Measurements from ENCODE around the gene KIAA0753. TPM values are rescaled to one million over a fixed set of nuclear protein-coding genes. Genes with fewer than 3 reads are reported as not detected.

The KIAA0753 gene
- total and polyA plus RNA-seq, 10 of the 15 experiments (the other 5 are each of a cell fraction or from before 2014, with no cell fraction given): 2.2 to 15.2 (median 7.7) TPM

DNA sequence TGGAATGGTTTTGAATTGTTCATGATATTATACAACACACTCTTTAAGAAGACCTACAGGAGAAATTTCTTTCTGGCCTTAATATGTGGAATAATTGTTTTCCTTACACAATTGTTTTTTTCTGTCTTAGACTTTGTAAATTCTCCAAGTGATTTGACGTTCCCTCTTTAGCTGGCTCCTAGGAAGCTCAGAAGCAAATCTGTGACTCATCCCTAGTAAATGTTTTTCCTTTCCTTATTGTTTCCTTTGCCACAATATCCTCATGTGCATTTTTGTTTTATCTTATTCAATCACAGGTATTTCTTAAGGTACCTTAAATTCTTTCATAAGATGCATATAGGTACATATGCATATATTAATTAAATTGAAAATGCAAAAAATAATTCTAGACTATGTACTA is 13.5 kb downstream of the KIAA0753 start:
- ChIA-PET SMC1A (ENCODE audit: uncharacterized antibody, unreplicated experiment) (no interaction called here), POLR2A (no interaction called here), RAD21 (ENCODE audit: unreplicated experiment) (no interaction called here), CTCF (no interaction called here)
- Histone ChIP-seq H3K27me3 (replicated peaks in 1 of 2; ENCODE audit: control insufficient read depth in 2 of 2, insufficient read depth in 2 of 2, low read length in 1 of 2) (no peaks in the 10 kb centered on the region), H3K36me3 (ENCODE audit: control insufficient read depth in 2 of 2, insufficient read depth in 2 of 2, low read length in 1 of 2) (peaks cover 2 to 5% of the 10 kb centered on the region in 2 experiments), H3K4me3 (no peak overlapping the region), H3K4me1 (ENCODE audit: control insufficient read depth, insufficient read depth, low read length) (no peaks in the 10 kb centered on the region), H3K79me2 (ENCODE audit: control insufficient read depth, insufficient read depth, low read length) (no peaks in the 10 kb centered on the region), H3K9ac (ENCODE audit: control insufficient read depth, insufficient read depth, low read length) (no peak overlapping the region), H3K9me3 (replicated peaks; ENCODE audit: control insufficient read depth, insufficient read depth, low read length) (no peaks in the 10 kb centered on the region), H3K4me2 (ENCODE audit: control insufficient read depth, insufficient read depth) (no peak overlapping the region), H3K27ac (ENCODE audit: control insufficient read depth, insufficient read depth) (no peak overlapping the region), H4K20me1 (ENCODE audit: control insufficient read depth, insufficient read depth) (no peaks in the 10 kb centered on the region), H2AFZ (ENCODE audit: control insufficient read depth, low read depth, low read length) (no peak overlapping the region)
- no TSS peak for BruUV-seq (replicated peaks)
- in situ Hi-C loops (cut with MboI) (no loop called here), intact Hi-C loops (cut with micrococcal nuclease; ENCODE audit: unreplicated experiment) (no loop called here)
- TF ChIP-seq NR2C1 (IDR thresholded peaks at IDR 0.05) (no peak), LARP7 (IDR thresholded peaks at IDR 0.05) (no peak), EGR1 (IDR thresholded peaks at IDR 0.05; ENCODE audit: borderline replicate concordance in 1 of 2, low read depth in 2 of 2, low read length in 2 of 2) (no peak), GABPA (IDR thresholded peaks at IDR 0.05; ENCODE audit: low read depth) (no peak), SREBF1 (IDR thresholded peaks at IDR 0.05; ENCODE audit: low read length) (no peak), NFXL1 (IDR thresholded peaks at IDR 0.05; ENCODE audit: borderline replicate concordance) (no peak), POLR2AphosphoS5 (IDR thresholded peaks at IDR 0.05; ENCODE audit: low read length) (no peak), TBL1XR1 (IDR thresholded peaks at IDR 0.05; ENCODE audit: low read depth, low read length) (no peak), MYC (IDR thresholded peaks at IDR 0.05; ENCODE audit: insufficient read depth, insufficient read length, insufficient replicate concordance, low read length, severe bottlenecking) (no peak)
- TF ChIP-seq, protein P1, sequence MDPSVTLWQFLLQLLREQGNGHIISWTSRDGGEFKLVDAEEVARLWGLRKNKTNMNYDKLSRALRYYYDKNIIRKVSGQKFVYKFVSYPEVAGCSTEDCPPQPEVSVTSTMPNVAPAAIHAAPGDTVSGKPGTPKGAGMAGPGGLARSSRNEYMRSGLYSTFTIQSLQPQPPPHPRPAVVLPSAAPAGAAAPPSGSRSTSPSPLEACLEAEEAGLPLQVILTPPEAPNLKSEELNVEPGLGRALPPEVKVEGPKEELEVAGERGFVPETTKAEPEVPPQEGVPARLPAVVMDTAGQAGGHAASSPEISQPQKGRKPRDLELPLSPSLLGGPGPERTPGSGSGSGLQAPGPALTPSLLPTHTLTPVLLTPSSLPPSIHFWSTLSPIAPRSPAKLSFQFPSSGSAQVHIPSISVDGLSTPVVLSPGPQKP (IDR thresholded peaks at IDR 0.05; ENCODE audit: low read depth, low read length): no peak
- TF ChIP-seq, protein P2, sequence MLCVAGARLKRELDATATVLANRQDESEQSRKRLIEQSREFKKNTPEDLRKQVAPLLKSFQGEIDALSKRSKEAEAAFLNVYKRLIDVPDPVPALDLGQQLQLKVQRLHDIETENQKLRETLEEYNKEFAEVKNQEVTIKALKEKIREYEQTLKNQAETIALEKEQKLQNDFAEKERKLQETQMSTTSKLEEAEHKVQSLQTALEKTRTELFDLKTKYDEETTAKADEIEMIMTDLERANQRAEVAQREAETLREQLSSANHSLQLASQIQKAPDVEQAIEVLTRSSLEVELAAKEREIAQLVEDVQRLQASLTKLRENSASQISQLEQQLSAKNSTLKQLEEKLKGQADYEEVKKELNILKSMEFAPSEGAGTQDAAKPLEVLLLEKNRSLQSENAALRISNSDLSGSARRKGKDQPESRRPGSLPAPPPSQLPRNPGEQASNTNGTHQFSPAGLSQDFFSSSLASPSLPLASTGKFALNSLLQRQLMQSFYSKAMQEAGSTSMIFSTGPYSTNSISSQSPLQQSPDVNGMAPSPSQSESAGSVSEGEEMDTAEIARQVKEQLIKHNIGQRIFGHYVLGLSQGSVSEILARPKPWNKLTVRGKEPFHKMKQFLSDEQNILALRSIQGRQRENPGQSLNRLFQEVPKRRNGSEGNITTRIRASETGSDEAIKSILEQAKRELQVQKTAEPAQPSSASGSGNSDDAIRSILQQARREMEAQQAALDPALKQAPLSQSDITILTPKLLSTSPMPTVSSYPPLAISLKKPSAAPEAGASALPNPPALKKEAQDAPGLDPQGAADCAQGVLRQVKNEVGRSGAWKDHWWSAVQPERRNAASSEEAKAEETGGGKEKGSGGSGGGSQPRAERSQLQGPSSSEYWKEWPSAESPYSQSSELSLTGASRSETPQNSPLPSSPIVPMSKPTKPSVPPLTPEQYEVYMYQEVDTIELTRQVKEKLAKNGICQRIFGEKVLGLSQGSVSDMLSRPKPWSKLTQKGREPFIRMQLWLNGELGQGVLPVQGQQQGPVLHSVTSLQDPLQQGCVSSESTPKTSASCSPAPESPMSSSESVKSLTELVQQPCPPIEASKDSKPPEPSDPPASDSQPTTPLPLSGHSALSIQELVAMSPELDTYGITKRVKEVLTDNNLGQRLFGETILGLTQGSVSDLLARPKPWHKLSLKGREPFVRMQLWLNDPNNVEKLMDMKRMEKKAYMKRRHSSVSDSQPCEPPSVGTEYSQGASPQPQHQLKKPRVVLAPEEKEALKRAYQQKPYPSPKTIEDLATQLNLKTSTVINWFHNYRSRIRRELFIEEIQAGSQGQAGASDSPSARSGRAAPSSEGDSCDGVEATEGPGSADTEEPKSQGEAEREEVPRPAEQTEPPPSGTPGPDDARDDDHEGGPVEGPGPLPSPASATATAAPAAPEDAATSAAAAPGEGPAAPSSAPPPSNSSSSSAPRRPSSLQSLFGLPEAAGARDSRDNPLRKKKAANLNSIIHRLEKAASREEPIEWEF (IDR thresholded peaks at IDR 0.05; ENCODE audit: insufficient replicate concordance, low read depth, low read length): no peak
- WGBS (ENCODE audit: insufficient coverage, insufficient replicate concordance, low lambda C conversion rate, missing lambda C conversion rate): 90% methylated on average over 1 of the region's 1 CpG
- FAIRE-seq: no peak
- no peak for DNase-seq (ENCODE audit: low read depth, low spot score)
- no peak for ATAC-seq
